Erythroblast (primary cell): ENCODE measurements around the gene CXCL14.

Source experiments
- GATA1 ChIP-seq: IDR thresholded peaks from 2 replicates; pipeline ENCODE4 v1.6.1; 2011; ENCODE audit warnings: low read depth, mild to moderate bottlenecking, control low read depth, low read length, moderate library complexity
- POLR2A ChIP-seq: IDR thresholded peaks from 2 replicates; pipeline ENCODE4 v1.6.1; 2011; ENCODE audit warnings: mild to moderate bottlenecking, low read length

DNA sequence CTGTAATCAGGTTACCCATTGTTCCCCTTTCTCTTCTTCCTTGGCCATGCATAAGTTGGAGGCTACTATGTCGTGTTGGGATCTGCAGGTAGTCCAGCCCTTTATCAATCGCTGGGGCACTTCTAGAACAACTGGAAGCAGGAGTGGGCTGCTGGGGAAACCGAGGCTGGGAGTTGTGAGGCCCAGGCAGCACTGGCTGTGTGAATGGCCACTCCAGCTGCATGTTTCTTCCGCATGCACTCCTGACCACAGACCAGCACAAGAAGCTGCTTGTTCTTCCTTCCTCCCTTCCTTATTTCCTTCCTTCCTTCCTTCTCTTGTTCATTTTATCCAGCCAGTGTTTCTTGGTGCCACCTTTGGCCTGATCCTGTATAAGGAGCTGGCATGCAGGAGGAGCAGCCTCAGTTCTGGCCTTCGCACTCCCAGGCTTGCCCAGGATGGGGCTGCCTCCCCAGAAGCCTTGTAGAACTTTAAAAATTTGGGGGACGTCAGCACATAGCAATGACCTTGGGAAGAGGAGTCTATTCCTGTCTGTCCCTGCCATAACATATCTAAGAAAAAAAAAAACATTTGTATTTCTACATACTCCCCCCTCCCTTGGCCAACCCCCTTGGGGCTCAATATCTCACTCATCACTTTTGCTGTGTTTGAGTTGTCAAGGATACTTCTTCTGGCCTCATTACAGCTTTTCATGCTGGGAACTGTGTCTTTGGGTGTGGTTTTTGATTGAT lies 20.8 kb upstream of the CXCL14 start:
- TF ChIP-seq POLR2A (no peak), GATA1 (no peak)
